ENCODE data around the gene IMMP2L.
"Not testable (repeated sequence)": the region's sequence is repeated elsewhere in the genome, so short reads cannot be mapped to it uniquely, and the experiment has no call there.

Gene IMMP2L

DNA sequence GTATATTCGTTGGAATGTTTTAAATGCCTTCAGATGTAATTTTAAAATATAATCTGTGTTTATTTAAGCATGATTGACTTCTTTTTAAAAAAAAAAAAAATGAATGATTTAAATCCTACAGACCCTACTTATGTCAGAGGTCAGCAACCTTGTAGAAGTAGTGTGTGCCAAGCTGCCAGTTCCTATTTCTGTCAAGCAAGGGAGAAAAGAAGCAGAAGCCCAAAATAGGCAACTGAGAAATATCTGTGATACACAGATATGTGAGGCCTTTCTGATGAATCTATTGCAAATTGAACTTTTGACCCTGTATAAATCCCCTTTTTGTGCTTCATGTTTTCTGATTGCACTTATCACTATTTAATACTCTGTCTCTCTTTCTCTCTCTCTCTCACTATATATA is 271.9 kb downstream of the IMMP2L start:
- H3K4me3 ChIP-seq (ENCODE audit: low read length): no peak overlapping the region
- no peak for TF ChIP-seq CTCF (conservative IDR thresholded peaks at IDR 0.05; ENCODE audit: low read depth, low read length)
- DNase-seq (ENCODE audit: low read depth): peak; percentile 43

GRCh38 chr7:111288441-111288840 is 273.9 kb downstream of the IMMP2L start:
- H3K4me3 ChIP-seq (ENCODE audit: low read length); DNase-seq (ENCODE audit: low read depth): not testable (repeated sequence)

DNA sequence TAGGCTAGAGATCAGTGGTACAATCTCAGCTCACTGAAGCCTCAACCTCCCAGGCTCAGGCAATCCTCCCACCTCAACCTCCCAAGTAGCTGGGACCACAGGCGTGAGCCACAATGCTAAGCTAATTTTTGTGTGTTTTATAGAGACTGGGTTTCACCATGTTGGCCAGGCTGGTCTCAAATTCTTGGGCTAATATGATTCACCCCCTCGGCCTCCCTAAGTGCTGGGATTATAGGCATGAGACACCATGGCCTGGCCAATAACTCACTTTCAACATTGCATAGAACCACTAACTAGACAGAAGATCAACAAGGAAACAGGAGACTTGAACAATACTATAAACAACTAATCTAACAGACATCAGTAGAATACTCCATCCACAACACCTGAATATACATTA is 279.7 kb downstream of the IMMP2L start:
- no peak for TF ChIP-seq CTCF (conservative IDR thresholded peaks at IDR 0.05; ENCODE audit: low read depth, low read length)
- DNase-seq (ENCODE audit: low read depth): no peak
- no peak overlapping the region for H3K4me3 ChIP-seq (ENCODE audit: low read length)

DNA sequence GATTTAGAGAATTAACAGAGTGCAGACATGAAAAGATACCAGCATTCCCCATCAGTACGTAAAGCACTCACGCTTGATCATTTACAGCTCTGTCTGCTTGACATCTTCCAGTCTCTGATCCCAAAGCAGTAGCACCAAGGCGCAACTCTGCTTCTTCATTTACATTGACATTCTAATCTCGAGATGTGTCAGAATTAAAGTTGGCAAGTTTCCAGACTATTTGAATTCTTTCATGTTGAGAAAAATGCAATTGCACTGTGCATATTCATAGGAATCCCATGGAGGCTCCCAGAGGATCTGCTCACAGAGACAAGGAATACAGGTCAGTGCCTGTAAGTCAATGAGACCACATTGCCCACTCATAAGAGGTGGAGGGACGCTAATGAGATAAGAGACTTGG is 287.4 kb downstream of the IMMP2L start:
- peak; percentile 28 for DNase-seq (ENCODE audit: low read depth)
- H3K4me3 ChIP-seq (ENCODE audit: low read length): no peak overlapping the region
- no peak for TF ChIP-seq CTCF (conservative IDR thresholded peaks at IDR 0.05; ENCODE audit: low read depth, low read length)

GRCh38 chr7:111272092-111272491 is 290.2 kb downstream of the IMMP2L start:
- no peak overlapping the region for H3K4me3 ChIP-seq (ENCODE audit: low read length)
- DNase-seq (ENCODE audit: low read depth): no peak
- no peak for TF ChIP-seq CTCF (conservative IDR thresholded peaks at IDR 0.05; ENCODE audit: low read depth, low read length)

DNA sequence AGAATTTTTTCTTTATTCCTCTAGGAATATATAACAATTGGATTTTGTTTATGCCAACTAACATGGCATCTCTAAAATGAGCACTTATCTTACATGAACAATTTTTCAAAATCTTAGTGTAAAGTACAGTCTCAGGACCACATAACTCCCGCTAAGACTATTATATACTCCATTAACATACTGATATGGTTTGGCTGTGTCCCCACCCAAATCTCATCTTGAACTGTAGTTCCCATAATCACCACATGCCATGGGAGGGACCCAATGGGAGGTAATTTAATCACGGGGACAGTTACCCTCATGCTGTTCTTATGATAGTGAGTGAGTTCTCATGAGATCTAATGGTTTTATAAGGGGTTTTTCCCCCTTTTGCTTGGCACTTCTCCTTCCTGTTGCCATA is 291.5 kb downstream of the IMMP2L start:
- not testable (repeated sequence) for DNase-seq (ENCODE audit: low read depth); H3K4me3 ChIP-seq (ENCODE audit: low read length)

- TF ChIP-seq CTCF (conservative IDR thresholded peaks at IDR 0.05; ENCODE audit: low read depth, low read length): no peak
- H3K4me3 ChIP-seq (ENCODE audit: low read length): no peak overlapping the region
- no peak for DNase-seq (ENCODE audit: low read depth)
Observed at GRCh38 chr7:111268941-111269340, 293.4 kb downstream of the IMMP2L start.

GRCh38 chr7:111266613-111267012 is 295.7 kb downstream of the IMMP2L start:
- TF ChIP-seq CTCF (conservative IDR thresholded peaks at IDR 0.05; ENCODE audit: low read depth, low read length): no peak
- DNase-seq (ENCODE audit: low read depth): peak; percentile 82
- no peak overlapping the region for H3K4me3 ChIP-seq (ENCODE audit: low read length)

Measured in retinal pigment epithelial cell (primary cell).